Lung (tissue), 12 donors: ENCODE data around the gene TP73. TPM values are rescaled to one million over a fixed set of nuclear protein-coding genes. Genes with fewer than 3 reads are reported as not detected.

ENCODE experiments used
- ATAC-seq: fragments of 200-7000 bp; cut with Tn5 transposase; one replicate; pipeline ENCODE4 v1.9.1; 2020; ENCODE audit warnings: moderate number of reproducible peaks; ENCODE audit not compliant: insufficient read depth, low FRiP score
- DNase-seq, 3 donors: peaks; one replicate each; pipeline ENCODE4 v3.0.0-alpha.2; 2013 to 2017
- H3K27ac ChIP-seq, 2 donors: one replicate each; pipeline ENCODE4 v1.5.1; 2013; ENCODE audit warnings: mild to moderate bottlenecking in 2 of 2, moderate library complexity in 2 of 2, control low read depth in 1 of 2, inconsistent platforms in 1 of 2, low read depth in 1 of 2, low read length in 1 of 2
- H3K27me3 ChIP-seq, 3 donors: one replicate each; pipeline ENCODE4 v1.5.1; 2013; ENCODE audit warnings: low read length in 2 of 3; ENCODE audit not compliant: control insufficient read depth in 3 of 3, insufficient read depth in 3 of 3
- H3K36me3 ChIP-seq, 4 donors: one replicate each; pipeline ENCODE4 v1.5.1; 2013; ENCODE audit warnings: low read length in 4 of 4, mild to moderate bottlenecking in 1 of 4, moderate library complexity in 1 of 4; ENCODE audit not compliant: control insufficient read depth in 4 of 4, insufficient read depth in 4 of 4
- H3K4me1 ChIP-seq, 5 donors: one replicate each; pipeline ENCODE4 v1.5.1; 2013; ENCODE audit warnings: low read length in 5 of 5, mild to moderate bottlenecking in 2 of 5, moderate library complexity in 1 of 5; ENCODE audit not compliant: control insufficient read depth in 5 of 5, insufficient read depth in 5 of 5
- H3K4me3 ChIP-seq: one replicate; pipeline ENCODE4 v1.5.1; 2013; ENCODE audit warnings: mild to moderate bottlenecking, control low read depth, moderate library complexity
- H3K9ac ChIP-seq, 2 donors: one replicate each; pipeline ENCODE4 v1.5.1; 2013; ENCODE audit warnings: low read length in 2 of 2, control low read depth in 1 of 2; ENCODE audit not compliant: insufficient read depth in 1 of 2
- H3K9me3 ChIP-seq, 4 donors: one replicate each; pipeline ENCODE4 v1.5.1; 2013; ENCODE audit warnings: low read length in 3 of 4, mild to moderate bottlenecking in 1 of 4, moderate library complexity in 1 of 4; ENCODE audit not compliant: control insufficient read depth in 4 of 4, insufficient read depth in 3 of 4
- WGBS, 2 donors: extraction: QIAGEN DNeasy Blood & Tissue Kit; methylation state at CpG; one replicate each; pipeline ENCODE4 v1.1.7; 2013; 5-methylcytosine and 5-hydroxymethylcytosine counted together
- polyA plus RNA-seq, 2 donors: library from polyadenylated mRNA; stranded (reverse); fragments of 200-250 nt; gene quantifications; one replicate each; pipeline ENCODE4 v1.2.1, GENCODE V29; 2013
- total RNA-seq, 2 donors: library from RNA; depleted of rRNA in 1 of 2; stranded (reverse); fragments of >200 nt in 1 of 2; gene quantifications; one replicate each; pipeline ENCODE4 v1.2.1, GENCODE V29; 2014 to 2021
- TF ChIP-seq, protein P1 (sequence below): IDR thresholded peaks from 2 replicates; pipeline ENCODE4 v1.5.1; 2012; ENCODE audit warnings: mild to moderate bottlenecking; ENCODE audit errors: control extremely low read depth, extremely low read depth
- donor health status: control.
- donor health status: control.
- donor health status: Bipolar disorder and iron deficiency.
- donor health status: healthy.
- donor health status: DM: yes; HTN: yes; CAD: no.

Gene TP73
- total and polyA plus RNA-seq, 4 donors = 1.7 to 12.3 (median 2.2) TPM

DNA sequence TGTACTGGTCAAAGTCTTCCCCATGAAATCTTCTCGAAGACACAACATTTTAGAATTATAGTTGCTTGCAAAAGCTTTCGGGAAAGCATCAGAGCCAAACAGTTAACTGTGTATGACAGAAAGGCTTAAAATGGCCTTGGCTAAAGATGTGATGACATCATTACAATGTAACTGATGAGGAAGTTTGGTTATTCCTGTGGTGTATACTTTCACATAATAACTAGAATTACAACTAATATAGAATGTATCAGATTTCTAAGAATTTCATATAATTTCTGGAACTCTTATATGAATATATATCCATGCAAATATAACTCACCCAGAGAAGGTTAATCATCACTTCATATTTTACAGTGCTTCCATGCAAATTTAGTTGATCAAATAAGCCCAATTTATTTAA, 8.4 kb downstream of the TP73 start:
- no peak for ATAC-seq
- H3K9me3 ChIP-seq = peaks cover 0 to 2% (median 0%) of the 10 kb centered on the region in 4 donors

DNA sequence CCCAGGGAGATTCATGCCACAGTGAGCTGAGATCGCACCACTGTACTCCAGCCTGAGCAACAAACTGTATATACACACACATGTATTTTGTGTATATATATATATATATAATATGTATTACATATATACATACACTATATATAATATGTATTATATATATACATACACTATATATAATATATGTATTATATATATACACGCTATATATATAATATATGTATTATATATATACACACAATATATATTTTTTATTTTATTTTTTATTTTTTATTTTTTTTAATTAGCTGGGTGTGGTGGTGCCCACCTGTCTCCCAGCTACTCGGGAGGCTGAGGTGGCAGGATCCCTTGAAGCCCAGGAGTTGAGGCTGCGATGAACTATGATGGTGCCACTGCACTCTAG, 9.3 kb downstream of the TP73 start:
- DNase-seq = no peak
- peaks cover 0 to 13% (median 0%) of the 10 kb centered on the region in 3 donors for H3K27me3 ChIP-seq
- WGBS, 2 donors = 97% methylated on average over 4 of the region's 4 CpGs
- H3K27ac ChIP-seq = no peak overlapping the region
- H3K9ac ChIP-seq = no peak overlapping the region
- no peaks in the 10 kb centered on the region for H3K4me1 ChIP-seq
- H3K9me3 ChIP-seq = peaks cover 0 to 2% (median 0%) of the 10 kb centered on the region in 4 donors
- TF ChIP-seq, protein P1, sequence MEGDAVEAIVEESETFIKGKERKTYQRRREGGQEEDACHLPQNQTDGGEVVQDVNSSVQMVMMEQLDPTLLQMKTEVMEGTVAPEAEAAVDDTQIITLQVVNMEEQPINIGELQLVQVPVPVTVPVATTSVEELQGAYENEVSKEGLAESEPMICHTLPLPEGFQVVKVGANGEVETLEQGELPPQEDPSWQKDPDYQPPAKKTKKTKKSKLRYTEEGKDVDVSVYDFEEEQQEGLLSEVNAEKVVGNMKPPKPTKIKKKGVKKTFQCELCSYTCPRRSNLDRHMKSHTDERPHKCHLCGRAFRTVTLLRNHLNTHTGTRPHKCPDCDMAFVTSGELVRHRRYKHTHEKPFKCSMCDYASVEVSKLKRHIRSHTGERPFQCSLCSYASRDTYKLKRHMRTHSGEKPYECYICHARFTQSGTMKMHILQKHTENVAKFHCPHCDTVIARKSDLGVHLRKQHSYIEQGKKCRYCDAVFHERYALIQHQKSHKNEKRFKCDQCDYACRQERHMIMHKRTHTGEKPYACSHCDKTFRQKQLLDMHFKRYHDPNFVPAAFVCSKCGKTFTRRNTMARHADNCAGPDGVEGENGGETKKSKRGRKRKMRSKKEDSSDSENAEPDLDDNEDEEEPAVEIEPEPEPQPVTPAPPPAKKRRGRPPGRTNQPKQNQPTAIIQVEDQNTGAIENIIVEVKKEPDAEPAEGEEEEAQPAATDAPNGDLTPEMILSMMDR = no peak
- H3K4me3 ChIP-seq = no peak overlapping the region
- no peaks in the 10 kb centered on the region for H3K36me3 ChIP-seq
- no peak for ATAC-seq

More for the DNA sequence above, 8.4 kb downstream of the TP73 start:
- no peak overlapping the region for H3K27ac ChIP-seq
- WGBS, 2 donors = 89 to 91% methylated on average over 2 of the region's 2 CpGs
- no peak for DNase-seq
- peaks cover 0 to 18% (median 0%) of the 10 kb centered on the region in 3 donors for H3K27me3 ChIP-seq
- H3K36me3 ChIP-seq = no peaks in the 10 kb centered on the region
- H3K9ac ChIP-seq = no peak overlapping the region
- TF ChIP-seq, protein P1 = no peak
- H3K4me1 ChIP-seq = no peaks in the 10 kb centered on the region
- H3K4me3 ChIP-seq = no peak overlapping the region

DNA sequence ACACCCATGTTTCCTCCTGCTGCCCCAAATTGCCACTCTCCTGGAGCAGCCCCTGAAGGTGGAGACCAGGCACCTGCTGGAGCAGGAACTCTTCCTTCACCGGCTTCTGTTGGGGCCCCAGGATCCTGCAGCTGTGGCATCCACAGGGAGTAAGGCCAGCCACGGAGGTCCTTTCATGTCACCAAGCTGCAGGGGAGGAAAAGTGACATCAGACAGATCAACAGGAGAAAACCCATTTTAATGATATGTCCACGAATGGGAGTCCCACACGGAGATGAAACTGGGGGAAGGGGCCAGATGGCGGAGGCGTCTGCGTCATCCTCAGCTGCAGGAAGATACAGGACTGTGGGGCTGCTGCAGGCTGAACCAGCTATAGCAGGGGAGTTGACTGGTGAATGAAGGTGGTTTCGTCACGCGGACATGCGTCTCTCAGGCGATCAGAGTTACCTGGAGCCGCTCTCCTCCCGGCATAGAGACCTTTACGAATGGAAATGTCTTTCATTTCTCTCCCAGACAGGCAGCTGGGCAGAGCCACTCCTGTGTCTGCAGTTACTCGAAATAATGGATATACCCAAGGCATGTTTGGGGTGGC, 9.9 kb downstream of the TP73 start:
- no peaks in the 10 kb centered on the region for H3K36me3 ChIP-seq
- H3K9ac ChIP-seq = no peak overlapping the region
- H3K27ac ChIP-seq = no peak overlapping the region
- H3K4me1 ChIP-seq = no peaks in the 10 kb centered on the region
- 90 to 91% methylated on average over 16 of the region's 16 CpGs for WGBS, 2 donors
- H3K9me3 ChIP-seq = peaks cover 0 to 2% (median 0%) of the 10 kb centered on the region in 4 donors
- TF ChIP-seq, protein P1 = no peak
- DNase-seq (no peak), ATAC-seq (no peak)
- peaks cover 0 to 9% (median 0%) of the 10 kb centered on the region in 3 donors for H3K27me3 ChIP-seq
- no peak overlapping the region for H3K4me3 ChIP-seq
